ENCODE measurements around the gene MYOC. TPM values are rescaled to one million over a fixed set of nuclear protein-coding genes. Genes with fewer than 3 reads are reported as not detected.

MYOC gene
- polyA plus RNA-seq, 1 of the 3 experiments (the other 2 are of a cell fraction): not detected

- DNase-seq: no peak
- peaks cover 19% of the 10 kb centered on the region; the same call in 1 of the 2 replicates for H3K27me3 ChIP-seq (ENCODE audit: insufficient read depth)
- WGBS (ENCODE audit: low lambda C conversion rate): 44% methylated on average over 2 of the region's 2 CpGs
- TF ChIP-seq POLR2AphosphoS5 (IDR thresholded peaks at IDR 0.05; ENCODE audit: low read depth, low read length) (no peak), PBX3 (IDR thresholded peaks at IDR 0.05) (no peak), GABPA (IDR thresholded peaks at IDR 0.05; ENCODE audit: low read depth) (no peak), IRF3 (IDR thresholded peaks at IDR 0.05; ENCODE audit: low read depth, low read length) (no peak), TEAD4 (IDR thresholded peaks at IDR 0.05; ENCODE audit: borderline replicate concordance, insufficient read depth) (no peak), REST (IDR thresholded peaks at IDR 0.05; ENCODE audit: low read depth, low read length) (no peak), RXRA (IDR thresholded peaks at IDR 0.05; ENCODE audit: borderline replicate concordance, low read depth) (no peak), SMC3 (IDR thresholded peaks at IDR 0.05; ENCODE audit: low read depth, low read length) (no peak), EZH2phosphoT487 (IDR thresholded peaks at IDR 0.05; ENCODE audit: borderline replicate concordance, low read depth) (no peak), GATA2 (CRISPR knock-in tag; IDR thresholded peaks at IDR 0.05) (no peak), MEF2A (IDR thresholded peaks at IDR 0.05; ENCODE audit: borderline replicate concordance, low read depth) (no peak), MAX (IDR thresholded peaks at IDR 0.05; ENCODE audit: low read depth) (no peak), YY1 (IDR thresholded peaks at IDR 0.05; ENCODE audit: low read depth) (no peak), FOSL2 (IDR thresholded peaks at IDR 0.05; ENCODE audit: borderline replicate concordance, low read depth) (no peak)
- no peak overlapping the region for H2AFZ ChIP-seq (ENCODE audit: low read depth)
- CTCF ChIA-PET: interaction anchor here (1.0 to 2.4 kb wide), 3 partner anchors 10 to 166 kb away, joined by 3 to 14 read pairs (median 3); no protein-coding TSS in a partner anchor
- H3K36me3 ChIP-seq (replicated peaks in 1 of 2; ENCODE audit: control insufficient read depth in 1 of 2, insufficient read depth in 2 of 2, low read length in 1 of 2): no peaks in the 10 kb centered on the region
- H3K4me2 ChIP-seq: no peak overlapping the region
- no peak overlapping the region for H3K9ac ChIP-seq
- no peaks in the 10 kb centered on the region for H3K9me3 ChIP-seq
- H3K9me2 ChIP-seq: no peaks in the 10 kb centered on the region
- no peak overlapping the region for H3K4me3 ChIP-seq (ENCODE audit: low read depth in 2 of 2, low read length in 1 of 2)
- H3K4me1 ChIP-seq (ENCODE audit: control insufficient read depth in 1 of 2, insufficient read depth in 2 of 2, low read depth in 1 of 2, low read length in 1 of 2): no peaks in the 10 kb centered on the region
- H3K27ac ChIP-seq (ENCODE audit: low read depth in 2 of 2, low read length in 1 of 2): no peak overlapping the region
- no peaks in the 10 kb centered on the region for H3F3A ChIP-seq (replicated peaks; ENCODE audit: insufficient read depth)
- H4K20me1 ChIP-seq (ENCODE audit: insufficient read depth): no peaks in the 10 kb centered on the region
- H3K79me2 ChIP-seq (ENCODE audit: insufficient read depth): no peaks in the 10 kb centered on the region
- POLR2A ChIA-PET: no interaction called here
These were observed 16.8 kb downstream of the MYOC start for GRCh38 chr1:171635661-171636060.
